Measurements from ENCODE around the gene LCP1. TPM values are rescaled to one million over a fixed set of nuclear protein-coding genes. Genes with fewer than 3 reads are reported as not detected.
A peak's percentile ranks its signal among the peaks of the same experiment; 100 is the strongest.

Gene LCP1
- total RNA-seq, 4 donors from 2014 or later: 17.3 to 34.8 (median 24.7) TPM

DNA sequence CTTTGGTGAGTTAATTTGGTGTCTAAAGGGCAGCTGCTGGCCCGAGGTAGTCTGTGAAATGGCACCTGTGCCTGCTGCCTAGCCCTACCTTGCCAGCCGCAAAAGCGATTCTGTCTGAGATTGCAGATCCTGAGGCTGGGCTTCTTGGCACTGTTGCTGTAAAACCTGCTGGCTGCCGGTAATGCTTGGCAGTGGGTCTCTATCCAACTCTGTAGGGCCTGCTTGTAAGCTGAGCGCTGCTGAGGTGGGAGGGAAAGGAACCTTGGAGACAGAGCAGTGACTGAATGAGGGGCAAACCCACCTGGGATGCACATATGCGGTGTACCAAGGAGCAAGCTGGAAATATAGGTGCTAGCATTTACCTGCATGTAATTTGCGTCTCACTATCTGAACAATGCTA is 11.7 kb downstream of the LCP1 start:
- Histone ChIP-seq H3K27me3 (no peaks in the 10 kb centered on the region), H3K4me3 (no peak overlapping the region), H3K4me1 (no peaks in the 10 kb centered on the region), H3K36me3 (no peaks in the 10 kb centered on the region), H3K27ac (no peak overlapping the region), H3K9me3 (no peaks in the 10 kb centered on the region)
- intact Hi-C loops (cut with DNase I; ENCODE audit: low total_unique reads): no loop called here
- TF ChIP-seq, protein P1, sequence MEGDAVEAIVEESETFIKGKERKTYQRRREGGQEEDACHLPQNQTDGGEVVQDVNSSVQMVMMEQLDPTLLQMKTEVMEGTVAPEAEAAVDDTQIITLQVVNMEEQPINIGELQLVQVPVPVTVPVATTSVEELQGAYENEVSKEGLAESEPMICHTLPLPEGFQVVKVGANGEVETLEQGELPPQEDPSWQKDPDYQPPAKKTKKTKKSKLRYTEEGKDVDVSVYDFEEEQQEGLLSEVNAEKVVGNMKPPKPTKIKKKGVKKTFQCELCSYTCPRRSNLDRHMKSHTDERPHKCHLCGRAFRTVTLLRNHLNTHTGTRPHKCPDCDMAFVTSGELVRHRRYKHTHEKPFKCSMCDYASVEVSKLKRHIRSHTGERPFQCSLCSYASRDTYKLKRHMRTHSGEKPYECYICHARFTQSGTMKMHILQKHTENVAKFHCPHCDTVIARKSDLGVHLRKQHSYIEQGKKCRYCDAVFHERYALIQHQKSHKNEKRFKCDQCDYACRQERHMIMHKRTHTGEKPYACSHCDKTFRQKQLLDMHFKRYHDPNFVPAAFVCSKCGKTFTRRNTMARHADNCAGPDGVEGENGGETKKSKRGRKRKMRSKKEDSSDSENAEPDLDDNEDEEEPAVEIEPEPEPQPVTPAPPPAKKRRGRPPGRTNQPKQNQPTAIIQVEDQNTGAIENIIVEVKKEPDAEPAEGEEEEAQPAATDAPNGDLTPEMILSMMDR (IDR thresholded peaks at IDR 0.05): no peak
- TF ChIP-seq POLR2A (IDR thresholded peaks at IDR 0.05): no peak
- no peak for DNase-seq

DNA sequence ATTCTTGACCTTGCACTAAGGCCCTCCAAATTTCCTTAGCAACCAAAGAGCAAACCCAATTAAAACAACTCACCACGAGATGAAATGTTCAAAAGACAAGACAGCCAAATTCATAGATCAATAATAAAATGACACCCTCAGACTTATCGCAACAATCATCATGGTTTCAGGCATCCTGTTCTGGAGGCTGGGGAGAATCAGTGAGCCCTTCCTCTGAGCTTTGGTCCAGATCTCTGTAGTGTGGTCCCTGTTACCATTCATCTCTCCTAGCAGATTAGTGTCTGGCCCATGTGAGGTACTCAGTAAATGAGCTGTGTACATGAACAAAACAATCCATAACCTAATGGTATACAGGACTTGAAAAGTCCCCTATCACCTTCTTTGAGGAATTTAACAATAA is 12.2 kb downstream of the LCP1 start:
- DNase-seq: no peak
- no peaks in the 10 kb centered on the region for H3K4me1 ChIP-seq
- no peaks in the 10 kb centered on the region for H3K27me3 ChIP-seq
- no peak overlapping the region for H3K4me3 ChIP-seq
- no peaks in the 10 kb centered on the region for H3K36me3 ChIP-seq
- H3K9me3 ChIP-seq: no peaks in the 10 kb centered on the region
- no peak overlapping the region for H3K27ac ChIP-seq
- TF ChIP-seq POLR2A (IDR thresholded peaks at IDR 0.05): no peak
- TF ChIP-seq, protein P1 (IDR thresholded peaks at IDR 0.05): no peak
- intact Hi-C loops (cut with DNase I; ENCODE audit: low total_unique reads): no loop called here

DNA sequence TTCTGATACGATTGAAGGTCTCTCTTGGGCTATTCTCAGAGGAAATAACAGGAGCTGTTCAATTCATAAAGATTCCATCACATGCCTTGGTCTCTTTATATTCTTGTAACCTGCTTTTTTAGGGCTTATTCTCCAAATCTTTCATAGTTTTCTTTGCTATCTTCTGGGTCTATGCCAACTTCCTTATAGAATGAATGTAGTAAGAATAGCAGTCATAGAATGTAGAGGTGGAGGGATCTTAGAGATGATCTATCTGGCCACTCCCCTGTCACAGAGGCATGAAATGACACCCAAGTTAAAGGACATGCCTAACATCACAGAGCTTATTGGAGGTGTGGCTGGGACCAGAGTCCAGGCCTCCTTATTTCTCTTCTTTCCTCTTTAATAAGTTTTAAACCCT is 13.2 kb downstream of the LCP1 start:
- Histone ChIP-seq H3K9me3 (no peaks in the 10 kb centered on the region), H3K27ac (no peak overlapping the region), H3K36me3 (no peaks in the 10 kb centered on the region), H3K4me1 (no peaks in the 10 kb centered on the region), H3K4me3 (no peak overlapping the region), H3K27me3 (no peaks in the 10 kb centered on the region)
- DNase-seq: no peak
- intact Hi-C loops (cut with DNase I; ENCODE audit: low total_unique reads): no loop called here
- TF ChIP-seq POLR2A (IDR thresholded peaks at IDR 0.05): no peak

DNA sequence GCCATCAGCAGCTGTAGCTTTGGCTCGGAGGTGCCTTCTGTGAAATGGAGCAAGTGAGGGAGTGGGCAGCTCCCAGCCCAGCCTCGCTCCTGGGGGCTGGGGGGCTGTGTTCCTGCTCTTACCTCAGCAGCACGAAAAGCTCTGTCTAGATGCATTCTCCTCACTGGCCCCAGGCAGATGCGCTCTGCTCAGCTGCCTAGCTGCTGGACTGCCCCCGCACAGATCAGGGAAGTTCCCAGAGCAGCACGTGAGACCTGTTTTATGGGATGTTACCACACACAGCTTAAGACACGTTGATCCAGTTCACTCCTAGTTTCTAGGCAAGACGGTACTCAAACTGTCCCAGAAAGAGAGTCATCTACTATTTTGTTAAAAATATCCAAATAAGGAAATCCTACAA is 13.6 kb downstream of the LCP1 start:
- no peak overlapping the region for H3K27ac ChIP-seq
- peak; percentile 66 to 67 for DNase-seq

DNA sequence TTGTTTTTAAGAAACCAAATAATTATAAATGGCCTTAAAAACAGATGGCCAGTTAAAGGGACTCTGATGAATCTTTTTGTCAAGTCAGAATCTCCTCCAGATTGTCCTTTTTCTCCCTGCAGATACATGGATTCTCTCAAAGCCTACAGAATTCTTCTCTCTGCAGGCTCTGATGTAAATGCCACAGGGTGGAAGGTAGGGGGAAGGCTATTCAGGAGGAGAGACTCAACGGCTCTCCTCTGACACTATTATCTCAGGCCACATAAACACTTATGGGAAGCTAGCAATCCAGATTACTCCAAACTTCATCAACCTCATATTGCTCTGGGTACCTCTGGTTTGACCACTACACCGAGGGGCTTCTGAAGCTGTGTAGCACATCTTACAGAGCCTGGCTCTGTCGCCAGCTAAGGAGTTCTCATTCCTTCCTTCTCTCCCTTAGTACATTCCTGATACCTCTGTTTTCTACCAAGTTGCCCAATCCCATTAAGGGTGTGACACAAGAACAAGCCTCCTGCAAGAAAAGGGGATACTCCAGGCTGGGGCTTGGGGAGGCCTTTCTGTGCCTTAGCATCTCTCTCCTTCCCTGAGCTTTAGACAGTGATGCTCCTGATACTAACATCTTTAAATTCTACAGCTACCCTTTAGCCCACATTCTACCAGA is 14.9 kb downstream of the LCP1 start:
- Histone ChIP-seq H3K27ac (no peak overlapping the region), H3K36me3 (no peaks in the 10 kb centered on the region), H3K27me3 (no peaks in the 10 kb centered on the region), H3K4me3 (no peak overlapping the region), H3K9me3 (no peaks in the 10 kb centered on the region), H3K4me1 (no peaks in the 10 kb centered on the region)
- intact Hi-C loops (cut with DNase I; ENCODE audit: low total_unique reads): no loop called here
- no peak for TF ChIP-seq POLR2A (IDR thresholded peaks at IDR 0.05)
- TF ChIP-seq, protein P1 (IDR thresholded peaks at IDR 0.05): no peak
- no peak for DNase-seq

More for the DNA sequence above, 13.6 kb downstream of the LCP1 start:
- Histone ChIP-seq H3K36me3 (no peaks in the 10 kb centered on the region), H3K9me3 (no peaks in the 10 kb centered on the region), H3K4me3 (no peak overlapping the region), H3K27me3 (no peaks in the 10 kb centered on the region), H3K4me1 (no peaks in the 10 kb centered on the region)
- TF ChIP-seq, protein P1 (IDR thresholded peaks at IDR 0.05): no peak
- no peak for TF ChIP-seq POLR2A (IDR thresholded peaks at IDR 0.05)
- intact Hi-C loops (cut with DNase I; ENCODE audit: low total_unique reads): no loop called here

DNA sequence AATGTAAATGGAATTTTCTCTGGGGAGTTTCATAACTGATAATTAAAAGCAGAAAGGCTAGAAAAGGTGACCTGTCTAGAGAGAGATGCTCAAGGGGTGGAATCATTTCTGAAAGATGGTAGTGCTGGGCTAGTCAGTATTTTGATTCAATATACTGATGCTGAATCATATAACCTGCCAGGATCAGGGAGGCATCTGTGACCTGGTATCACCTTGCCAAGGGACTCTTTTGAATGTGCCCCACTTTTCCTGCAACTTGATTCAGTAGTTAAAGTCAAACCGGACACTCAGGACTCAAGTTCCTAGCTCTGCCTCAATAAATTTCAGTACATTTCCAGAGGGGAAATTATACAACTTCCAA is 15.8 kb downstream of the LCP1 start:
- Histone ChIP-seq H3K36me3 (no peaks in the 10 kb centered on the region), H3K27ac (no peak overlapping the region), H3K4me3 (no peak overlapping the region), H3K9me3 (no peaks in the 10 kb centered on the region), H3K27me3 (no peaks in the 10 kb centered on the region), H3K4me1 (no peaks in the 10 kb centered on the region)
- intact Hi-C loops (cut with DNase I; ENCODE audit: low total_unique reads): no loop called here
- no peak for TF ChIP-seq POLR2A (IDR thresholded peaks at IDR 0.05)
- TF ChIP-seq, protein P1 (IDR thresholded peaks at IDR 0.05): no peak
- DNase-seq: no peak

Data from uterus (tissue), 4 donors.